HepG2 (cell line): ENCODE measurements around the gene DHRS7. TPM values are rescaled to one million over a fixed set of nuclear protein-coding genes. Genes with fewer than 3 reads are reported as not detected.

ENCODE experiments used
- ATAC-seq: fragments of 200-7000 bp; cut with Tn5 transposase; 3 replicates; pipeline ENCODE4 v1.9.1; 2020; ENCODE audit warnings: mild to moderate bottlenecking, moderate library complexity
- BruUV-seq: library from RNA; stranded (reverse); fragments of 400-500 nt; replicated peaks from 2 replicates; lab custom pipeline; 2021; lab: Mats Ljungman, UMichigan
- CTCF ChIA-PET: fragments of 300-600 bp; formaldehyde crosslinking; extraction: SDS; loops from one replicate; lab custom pipeline; 2021; ENCODE audit warnings: low total read pairs, inconsistent platforms, low intra/inter-chr PET ratio; lab: Yijun Ruan, JAX
- POLR2A ChIA-PET: fragments of 350-600 bp; sonication (Branson Sonifier 250); formaldehyde crosslinking; loops from one replicate; lab custom pipeline; 2020; ENCODE audit warnings: antibody characterized with exemption, inconsistent platforms; lab: Yijun Ruan, JAX
- DNase-seq: peaks from one replicate; pipeline ENCODE4 v3.0.0-alpha.2; 2015; ENCODE audit warnings: low spot score
- FAIRE-seq: peaks from 3 replicates; lab custom pipeline; 2011; peaks lifted over from hg19 to GRCh38; lab: Jason Lieb, UNC
- H2AFZ ChIP-seq: one replicate; pipeline ENCODE4 v1.6.1; 2011; ENCODE audit warnings: low read length, inconsistent platforms
- H3K27ac ChIP-seq: fragments of 300-600 bp; 3 replicates; pipeline ENCODE4 v1.8.0; 2011; ENCODE audit warnings: mixed run types, mild to moderate bottlenecking, mixed read lengths, low read length, inconsistent platforms; ENCODE audit not compliant: insufficient read depth; ENCODE audit errors: extremely low read length
- H3K27me3 ChIP-seq, 2 experiments: fragments of 200-600 bp in 1 of 2; 2 replicates in 1 of 2; 3 replicates in 1 of 2; pipeline versions ENCODE4 v1.6.0 to v1.8.0; 2011; ENCODE audit warnings: low read length in 2 of 2, mild to moderate bottlenecking in 2 of 2, moderate library complexity in 2 of 2, inconsistent platforms in 1 of 2; ENCODE audit not compliant: insufficient read depth in 2 of 2, control insufficient read depth in 1 of 2
- H3K36me3 ChIP-seq, 2 experiments: fragments of 200-600 bp in 1 of 2; replicated peaks in 1 of 2; 2 replicates in 1 of 2; 3 replicates in 1 of 2; pipeline versions ENCODE4 v1.5.1 to v1.8.0; 2011; ENCODE audit warnings: low read length in 2 of 2, inconsistent platforms in 1 of 2; ENCODE audit not compliant: insufficient read depth in 2 of 2, control insufficient read depth in 1 of 2
- H3K4me1 ChIP-seq: 2 replicates; pipeline ENCODE4 v1.5.1; 2012; ENCODE audit warnings: low read length, inconsistent platforms; ENCODE audit not compliant: insufficient read depth
- H3K4me2 ChIP-seq: 2 replicates; pipeline ENCODE4 v1.6.0; 2011; ENCODE audit warnings: low read depth, low read length, inconsistent platforms
- H3K4me3 ChIP-seq, 3 experiments: fragments of 200-600 bp in 1 of 3; sonication (generic), shearing (Covaris generic) in 1 of 3; replicated peaks in 1 of 3; 2 replicates each; pipeline ENCODE4 v1.5.1; 2011 to 2016; ENCODE audit warnings: low read length in 3 of 3, inconsistent platforms in 2 of 3, low read depth in 2 of 3, mild to moderate bottlenecking in 2 of 3, control low read depth in 1 of 3, mixed read lengths in 1 of 3; ENCODE audit not compliant: insufficient read depth in 1 of 3
- H3K79me2 ChIP-seq: one replicate; pipeline ENCODE4 v1.6.1; 2011; ENCODE audit warnings: low read length, inconsistent platforms; ENCODE audit not compliant: insufficient read depth
- H3K9ac ChIP-seq: 2 replicates; pipeline ENCODE4 v1.6.0; 2011; ENCODE audit warnings: mild to moderate bottlenecking, low read depth, low read length, inconsistent platforms; ENCODE audit not compliant: insufficient read depth
- H3K9me3 ChIP-seq: 2 replicates; pipeline ENCODE4 v1.5.1; 2012; ENCODE audit warnings: mild to moderate bottlenecking, low read length
- H4K20me1 ChIP-seq: 2 replicates; pipeline ENCODE4 v1.6.0; 2011; ENCODE audit warnings: inconsistent platforms, mild to moderate bottlenecking, low read length, moderate library complexity; ENCODE audit not compliant: insufficient read depth
- ATF4 ChIP-seq, 2 experiments: fragments of 450-650 bp in 1 of 2; sonication (generic) in 1 of 2; formaldehyde crosslinking; IDR thresholded peaks; 2 replicates each; pipeline versions ENCODE4 v1.5.0 to v1.8.0; 2020 to 2022; ENCODE audit warnings: mild to moderate bottlenecking in 1 of 2, missing genetic modification reagents in 1 of 2
- CEBPB ChIP-seq: IDR thresholded peaks from 2 replicates; pipeline ENCODE4 v1.6.1; 2011; ENCODE audit warnings: low read depth, low read length, improper control_type of control experiment, borderline replicate concordance
- MAX ChIP-seq: IDR thresholded peaks from 2 replicates; pipeline ENCODE4 v1.6.1; 2012; ENCODE audit warnings: inconsistent platforms
- MED1 ChIP-seq: sonication (generic); formaldehyde crosslinking; IDR thresholded peaks from 2 replicates; pipeline ENCODE4 v1.4.0; 2020; ENCODE audit warnings: missing genetic modification reagents
- MEIS1 ChIP-seq: sonication (generic); formaldehyde crosslinking; IDR thresholded peaks from 2 replicates; pipeline ENCODE4 v1.9.0; 2021; ENCODE audit warnings: mild to moderate bottlenecking, missing genetic modification reagents, moderate library complexity, borderline replicate concordance
- NCOR1 ChIP-seq: fragments of 200-600 bp; sonication (generic); IDR thresholded peaks from 2 replicates; pipeline ENCODE4 v1.7.0; 2017; ENCODE audit warnings: antibody characterized with exemption, low read length, borderline replicate concordance
- SALL2 ChIP-seq: sonication (generic); formaldehyde crosslinking; IDR thresholded peaks from 2 replicates; pipeline ENCODE4 v1.8.1; 2023; ENCODE audit warnings: mild to moderate bottlenecking, missing genetic modification reagents, inconsistent platforms
- TFAP4 ChIP-seq: sonication (generic); IDR thresholded peaks from 2 replicates; pipeline ENCODE4 v1.6.1; 2016; ENCODE audit warnings: low read depth, borderline replicate concordance
- ZNF432 ChIP-seq: sonication (generic); formaldehyde crosslinking; IDR thresholded peaks from 2 replicates; pipeline ENCODE4 v1.5.0; 2020; ENCODE audit warnings: missing genetic modification reagents, mild to moderate bottlenecking, borderline replicate concordance
- ZNF562 ChIP-seq: sonication (generic); formaldehyde crosslinking; IDR thresholded peaks from 2 replicates; pipeline ENCODE4 v1.8.0; 2022; ENCODE audit warnings: missing genetic modification reagents, borderline replicate concordance
- ZNF569 ChIP-seq: sonication (generic); formaldehyde crosslinking; IDR thresholded peaks from 2 replicates; pipeline ENCODE4 v1.5.0; 2020; ENCODE audit warnings: mild to moderate bottlenecking, missing genetic modification reagents, moderate library complexity, borderline replicate concordance
- WGBS: methylation state at CpG from one replicate; pipeline ENCODE4 v1.1.6; 2017; ENCODE audit warnings: low lambda C conversion rate; 5-methylcytosine and 5-hydroxymethylcytosine counted together
- in situ Hi-C: cut with HindIII; loops from 2 replicates; pipeline ENCODE4 v1.10.0; 2017; ENCODE audit warnings: low pct_unique_long_range_greater_than_20kb; ENCODE audit not compliant: extremely low pct_ligation_motif_present
- intact Hi-C: fragments of 100-400 bp; cut with micrococcal nuclease; formaldehyde crosslinking; loops from one replicate; pipeline ENCODE4 v1.10.0; 2022; ENCODE audit not compliant: unreplicated experiment
- polyA plus RNA-seq, 8 experiments: library from polyadenylated mRNA; depleted of rRNA in 3 of 8; stranded (reverse) in 7 of 8; unstranded in 1 of 8; fragments of >200 nt; fragmentation: Illumina TruSeq in 4 of 8; extraction: Trizol in 4 of 8; gene quantifications; 2 replicates each; pipeline versions ENCODE4 v1.2.1 to v1.2.3, GENCODE V29; 2011 to 2016; ENCODE audit warnings: low read depth in 4 of 8, missing spikeins in 1 of 8, mixed read lengths in 1 of 8; ENCODE audit not compliant: insufficient read depth in 1 of 8
- total RNA-seq, 5 experiments: library from RNA; depleted of rRNA; stranded (reverse); fragments of >200 nt; fragmentation: Illumina TruSeq; extraction: Trizol; gene quantifications; 2 replicates each; pipeline ENCODE4 v1.2.3, GENCODE V29; 2016; ENCODE audit warnings: low read depth in 1 of 5
- TF ChIP-seq, protein P1 (sequence below): sonication (generic); formaldehyde crosslinking; IDR thresholded peaks from 2 replicates; pipeline ENCODE4 v1.5.0; 2020; ENCODE audit warnings: mild to moderate bottlenecking, missing genetic modification reagents

DHRS7 gene
- total and polyA plus RNA-seq, 2 of the 13 experiments (the other 11 are each of a cell fraction or from before 2014, with no cell fraction given): 20.8 to 44.4 TPM

DNA sequence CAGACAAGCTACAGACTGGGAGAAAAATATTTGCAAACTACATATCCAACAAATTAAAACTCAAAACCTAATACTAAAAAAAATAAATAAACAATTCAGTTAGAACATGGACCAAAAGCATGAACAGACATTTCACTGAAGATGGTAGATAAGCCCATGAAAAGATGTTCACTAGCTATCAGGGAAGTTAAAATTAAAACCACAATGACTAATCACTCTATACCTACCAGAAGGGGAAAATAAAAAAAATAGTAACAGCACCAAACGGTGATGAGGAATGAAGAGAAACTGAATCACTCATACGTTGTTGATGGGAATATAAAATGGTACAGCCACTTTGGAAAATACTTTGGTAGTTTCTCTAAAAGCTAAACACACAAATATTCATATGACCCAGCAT lies 31.1 kb upstream of the DHRS7 start:
- Histone ChIP-seq H3K9me3 (no peaks in the 10 kb centered on the region), H3K9ac (no peak overlapping the region), H3K27me3 (no peaks in the 10 kb centered on the region; a peak in 1 of 5 replicates), H3K79me2 (no peaks in the 10 kb centered on the region), H3K4me3 (no peak overlapping the region), H4K20me1 (no peaks in the 10 kb centered on the region), H3K27ac (no peak overlapping the region), H3K36me3 (no peaks in the 10 kb centered on the region), H3K4me2 (no peak overlapping the region), H2AFZ (no peak overlapping the region), H3K4me1 (no peaks in the 10 kb centered on the region)
- ATAC-seq: no peak
- in situ Hi-C loops (loop anchor here (25.0 kb wide), 1 partner anchor 684 kb away; no protein-coding TSS in a partner anchor), intact Hi-C loops (no loop called here)
- CTCF ChIA-PET: no interaction called here
- 2% methylated on average over 2 of the region's 2 CpGs for WGBS
- no TSS peak for BruUV-seq
- POLR2A ChIA-PET: no interaction called here
- no peak for DNase-seq
- no peak for TF ChIP-seq ATF4 (CRISPR knock-in tag; IDR thresholded peaks at IDR 0.05)
- TF ChIP-seq MAX: no peak
- TF ChIP-seq CEBPB: no peak
- TF ChIP-seq MED1: no peak
- TF ChIP-seq ZNF569 (CRISPR knock-in tag): no peak
- TF ChIP-seq ZNF562: no peak
- no peak for TF ChIP-seq NCOR1
- TF ChIP-seq ZNF432 (CRISPR knock-in tag): no peak
- no peak for TF ChIP-seq TFAP4
- TF ChIP-seq, protein P1, sequence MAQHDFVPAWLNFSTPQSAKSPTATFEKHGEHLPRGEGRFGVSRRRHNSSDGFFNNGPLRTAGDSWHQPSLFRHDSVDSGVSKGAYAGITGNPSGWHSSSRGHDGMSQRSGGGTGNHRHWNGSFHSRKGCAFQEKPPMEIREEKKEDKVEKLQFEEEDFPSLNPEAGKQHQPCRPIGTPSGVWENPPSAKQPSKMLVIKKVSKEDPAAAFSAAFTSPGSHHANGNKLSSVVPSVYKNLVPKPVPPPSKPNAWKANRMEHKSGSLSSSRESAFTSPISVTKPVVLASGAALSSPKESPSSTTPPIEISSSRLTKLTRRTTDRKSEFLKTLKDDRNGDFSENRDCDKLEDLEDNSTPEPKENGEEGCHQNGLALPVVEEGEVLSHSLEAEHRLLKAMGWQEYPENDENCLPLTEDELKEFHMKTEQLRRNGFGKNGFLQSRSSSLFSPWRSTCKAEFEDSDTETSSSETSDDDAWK (CRISPR knock-in tag): no peak
- TF ChIP-seq SALL2 (CRISPR knock-in tag): no peak
- no peak for TF ChIP-seq MEIS1 (CRISPR knock-in tag)
- FAIRE-seq: no peak
